Breast epithelium (tissue), 4 donors: ENCODE measurements around the gene LTBP2. TPM values are rescaled to one million over a fixed set of nuclear protein-coding genes. Genes with fewer than 3 reads are reported as not detected.

ENCODE experiments used
- DNase-seq, 2 donors: peaks; one replicate each; pipeline ENCODE4 v3.0.0-alpha.2; 2019; ENCODE audit warnings: low spot score in 2 of 2
- H3K27ac ChIP-seq, 2 donors: fragments of 200-600 bp; sonication (generic) in 1 of 2; one replicate each; pipeline ENCODE4 v1.5.1; 2016 to 2019; ENCODE audit warnings: mild to moderate bottlenecking in 1 of 2
- H3K27me3 ChIP-seq, 2 donors: fragments of 200-600 bp; sonication (generic) in 1 of 2; one replicate each; pipeline versions ENCODE4 v1.5.1 to v1.6.0; 2017 to 2019; ENCODE audit warnings: control low read depth in 1 of 2, mild to moderate bottlenecking in 1 of 2
- H3K36me3 ChIP-seq: fragments of 200-600 bp; one replicate; pipeline ENCODE4 v1.5.1; 2019
- H3K4me1 ChIP-seq, 2 donors: fragments of 200-600 bp; sonication (generic); one replicate each; pipeline ENCODE4 v1.5.1; 2016 to 2019; ENCODE audit warnings: control low read depth in 1 of 2
- H3K4me3 ChIP-seq, 3 donors: fragments of 200-600 bp; sonication (generic); 1 replicate in 2 of 3; 2 replicates in 1 of 3; pipeline ENCODE4 v1.5.1; 2016 to 2019; ENCODE audit warnings: mild to moderate bottlenecking in 3 of 3, moderate library complexity in 2 of 3
- H3K9me3 ChIP-seq, 2 donors: fragments of 200-600 bp; sonication (generic) in 1 of 2; one replicate each; pipeline ENCODE4 v1.5.1; 2016 to 2019; ENCODE audit warnings: control low read depth in 1 of 2
- CTCF ChIP-seq, 3 donors: fragments of 450-650 bp; IDR thresholded peaks; one replicate each; pipeline ENCODE4 v1.5.1; 2016 to 2017; ENCODE audit warnings: antibody characterized with exemption in 3 of 3, mild to moderate bottlenecking in 3 of 3, moderate library complexity in 3 of 3
- POLR2A ChIP-seq: fragments of 450-650 bp; IDR thresholded peaks from one replicate; pipeline ENCODE4 v1.6.1; 2016; ENCODE audit warnings: antibody characterized with exemption, mild to moderate bottlenecking, moderate library complexity
- POLR2AphosphoS5 ChIP-seq, 3 donors: sonication (generic); formaldehyde crosslinking; IDR thresholded peaks; one replicate each; pipeline ENCODE4 v1.6.1; 2017; ENCODE audit warnings: antibody characterized with exemption in 3 of 3
- intact Hi-C: fragments of 100-400 bp; cut with DNase I; formaldehyde crosslinking; loops from one replicate; pipeline ENCODE4 v1.15.1; 2023; ENCODE audit warnings: low total_unique reads
- total RNA-seq, 3 donors: library from RNA; depleted of rRNA; stranded (reverse); fragments of >200 nt; gene quantifications; one replicate each; pipeline ENCODE4 v1.1.0, GENCODE V29; 2016

Gene LTBP2
- total RNA-seq, 3 donors from 2014 or later, result 34.7 to 91.1 (median 79.0) TPM

GRCh38 chr14:74510223-74510931 lies 101.7 kb downstream of the LTBP2 start:
- Histone ChIP-seq H3K4me1 (peaks cover 5 to 8% of the 10 kb centered on the region in 2 donors), H3K4me3 (no peak overlapping the region), H3K36me3 (no peaks in the 10 kb centered on the region), H3K9me3 (no peaks in the 10 kb centered on the region), H3K27me3 (no peaks in the 10 kb centered on the region), H3K27ac (peak overlapping the region; percentile 11 to 94)
- DNase-seq, result no peak
- TF ChIP-seq CTCF (IDR thresholded peaks at IDR 0.05) (no peak), POLR2AphosphoS5 (IDR thresholded peaks at IDR 0.05) (no peak), POLR2A (no peak)
- intact Hi-C loops, result no loop called here

DNA sequence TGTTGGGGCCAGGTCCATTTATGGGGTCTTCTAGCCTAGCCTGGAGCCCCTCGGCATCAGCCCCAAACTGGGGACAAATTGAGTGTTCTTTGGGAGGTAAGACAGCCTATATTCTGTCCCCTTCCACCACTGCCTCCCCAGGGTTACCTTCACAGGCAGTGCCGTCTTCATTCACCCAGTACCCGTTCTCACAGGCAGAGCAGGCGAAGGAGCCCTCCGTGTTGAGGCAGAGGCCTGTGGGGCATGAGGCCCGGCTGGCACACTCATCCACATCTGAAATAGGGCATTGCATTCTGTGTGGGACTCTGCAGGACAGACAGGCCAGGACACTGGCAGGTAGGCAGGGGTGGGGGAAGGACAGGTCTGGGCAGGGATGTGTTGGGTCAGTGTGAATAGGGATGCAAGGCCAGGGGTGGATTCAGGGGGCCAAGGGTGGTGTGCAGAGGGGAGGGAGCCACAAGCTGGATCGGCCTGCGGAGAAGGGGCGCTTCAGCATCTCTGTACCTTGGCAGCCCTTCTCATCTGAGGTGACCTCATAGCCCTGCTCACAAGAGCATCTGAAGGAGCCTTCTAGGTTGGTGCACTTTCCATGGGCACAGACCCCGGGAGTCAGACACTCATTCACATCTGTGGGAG lies 102.3 kb downstream of the LTBP2 start:
- no peak overlapping the region for H3K4me3 ChIP-seq
- no peaks in the 10 kb centered on the region for H3K27me3 ChIP-seq
- H3K4me1 ChIP-seq, result peaks cover 5 to 8% of the 10 kb centered on the region in 2 donors
- no peak for DNase-seq
- H3K9me3 ChIP-seq, result no peaks in the 10 kb centered on the region
- TF ChIP-seq POLR2A, result no peak
- no peak for TF ChIP-seq POLR2AphosphoS5 (IDR thresholded peaks at IDR 0.05)
- TF ChIP-seq CTCF (IDR thresholded peaks at IDR 0.05), result no peak
- no peaks in the 10 kb centered on the region for H3K36me3 ChIP-seq
- peak overlapping the region in 1 of 2 donors; percentile 94 for H3K27ac ChIP-seq
- intact Hi-C loops, result no loop called here

DNA sequence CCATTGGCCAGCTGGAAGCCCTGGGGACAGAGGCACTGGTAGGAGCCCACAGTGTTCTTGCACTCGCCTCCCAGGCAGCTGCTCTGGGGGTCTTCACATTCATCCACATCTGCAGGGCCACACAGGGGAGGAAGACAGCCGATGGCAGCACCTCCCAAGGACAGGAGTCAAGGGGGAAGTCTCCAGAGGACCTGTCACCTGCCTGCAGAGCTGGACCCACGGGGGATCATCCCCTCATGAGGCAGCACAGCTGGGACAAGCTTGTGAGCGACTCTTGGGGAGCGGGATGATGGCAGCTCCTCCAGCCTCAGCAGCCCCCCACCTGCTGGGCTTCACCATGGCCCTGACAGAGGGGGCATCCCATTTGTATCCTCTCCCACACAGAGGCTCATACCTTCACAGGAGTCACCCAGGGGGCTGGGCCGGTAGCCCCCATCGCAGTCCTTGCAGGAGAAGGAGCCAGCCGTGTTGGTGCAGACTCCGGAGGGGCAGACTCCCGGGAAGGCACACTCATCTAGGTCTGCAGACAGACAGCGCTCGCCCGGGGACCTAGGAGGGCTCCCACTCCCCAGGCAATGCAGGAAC lies 103.1 kb downstream of the LTBP2 start:
- H3K27ac ChIP-seq, result peak overlapping the region in 1 of 2 donors; percentile 94
- no peak for TF ChIP-seq CTCF (IDR thresholded peaks at IDR 0.05)
- no peaks in the 10 kb centered on the region for H3K36me3 ChIP-seq
- no peaks in the 10 kb centered on the region for H3K27me3 ChIP-seq
- no peak overlapping the region for H3K4me3 ChIP-seq
- peaks cover 1 to 4% of the 10 kb centered on the region in 2 donors for H3K4me1 ChIP-seq
- intact Hi-C loops, result no loop called here
- no peak for DNase-seq
- no peaks in the 10 kb centered on the region for H3K9me3 ChIP-seq

DNA sequence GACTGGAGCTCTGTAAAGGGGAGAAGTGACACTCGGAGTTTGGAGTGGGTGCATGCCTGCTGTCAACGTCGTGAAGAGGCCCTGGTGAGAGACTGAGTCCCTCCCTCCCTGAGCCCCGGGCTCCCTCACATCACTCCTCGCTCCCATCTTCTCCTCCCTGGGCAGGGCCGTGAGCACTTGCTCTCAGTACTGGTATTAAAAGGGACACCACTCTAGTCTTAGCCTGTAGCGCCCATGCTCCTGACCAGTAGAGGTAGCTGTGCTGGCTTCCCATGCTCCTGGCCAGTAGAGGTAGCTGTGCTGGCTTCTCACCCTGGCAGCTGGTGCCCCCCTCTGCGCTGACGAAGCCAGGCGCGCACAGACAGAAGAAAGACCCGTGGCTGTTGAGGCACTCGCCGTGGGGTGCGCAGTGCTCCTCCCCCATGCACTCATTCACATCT lies 103.7 kb downstream of the LTBP2 start:
- no peaks in the 10 kb centered on the region for H3K36me3 ChIP-seq
- no peaks in the 10 kb centered on the region for H3K4me1 ChIP-seq
- intact Hi-C loops, result no loop called here
- peak in 1 of 2 donors; percentile 15 for DNase-seq
- H3K9me3 ChIP-seq, result no peaks in the 10 kb centered on the region
- H3K4me3 ChIP-seq, result no peak overlapping the region
- peak overlapping the region; percentile 29 to 48 for H3K27ac ChIP-seq
- TF ChIP-seq POLR2AphosphoS5 (IDR thresholded peaks at IDR 0.05) (no peak), CTCF (IDR thresholded peaks at IDR 0.05) (no peak), POLR2A (no peak)
- H3K27me3 ChIP-seq, result no peaks in the 10 kb centered on the region

DNA sequence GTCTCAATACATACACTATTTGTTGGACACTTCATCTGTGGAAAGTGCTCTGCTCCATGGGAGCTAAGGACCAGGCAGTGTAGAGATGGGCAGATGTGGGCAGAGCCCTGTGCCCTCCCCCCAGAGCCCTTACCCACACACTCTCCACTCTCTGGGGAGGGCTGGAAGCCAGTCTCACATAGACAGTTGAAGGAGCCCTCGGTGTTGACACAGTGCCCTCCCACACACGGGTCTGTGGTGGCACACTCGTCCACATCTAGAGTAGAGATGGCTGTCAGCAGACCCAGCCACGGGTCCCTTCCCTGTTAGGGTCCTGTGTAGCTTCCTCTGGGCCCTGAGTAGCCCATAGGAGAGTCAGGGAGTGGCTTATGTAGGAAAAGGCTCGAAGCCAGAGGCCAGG lies 104.2 kb downstream of the LTBP2 start:
- Histone ChIP-seq H3K27me3 (no peaks in the 10 kb centered on the region), H3K4me1 (no peaks in the 10 kb centered on the region), H3K27ac (peak overlapping the region; percentile 29 to 48), H3K4me3 (no peak overlapping the region), H3K36me3 (no peaks in the 10 kb centered on the region), H3K9me3 (no peaks in the 10 kb centered on the region)
- intact Hi-C loops, result no loop called here
- TF ChIP-seq CTCF (IDR thresholded peaks at IDR 0.05) (no peak), POLR2A (no peak), POLR2AphosphoS5 (IDR thresholded peaks at IDR 0.05) (no peak)
- DNase-seq, result peak in 1 of 2 donors; percentile 18
